Mammary epithelial cell (primary cell): ENCODE data around the gene PODN.

ENCODE experiments used
- CTCF ChIP-seq, 2 donors: IDR thresholded peaks in 1 of 2; conservative IDR thresholded peaks in 1 of 2; 2 replicates each; pipeline ENCODE4 v1.5.1; 2011 to 2012; ENCODE audit warnings: inconsistent platforms in 2 of 2, low read length in 2 of 2, mild to moderate bottlenecking in 2 of 2, control low read depth in 1 of 2, low read depth in 1 of 2; ENCODE audit not compliant: insufficient read depth in 1 of 2; ENCODE audit errors: extremely low read depth in 1 of 2
- EZH2 ChIP-seq: IDR thresholded peaks from 2 replicates; pipeline ENCODE4 v1.6.1; 2012; ENCODE audit warnings: low read length, inconsistent platforms, borderline replicate concordance

GRCh38 chr1:53122201-53122885 is 60.3 kb downstream of the PODN start:
- TF ChIP-seq CTCF (conservative IDR thresholded peaks at IDR 0.05 in 1 of 2, IDR thresholded peaks at IDR 0.05 in 1 of 2; ENCODE audit: extremely low read depth in 1 of 2, insufficient read depth in 1 of 2, low read depth in 1 of 2, low read length in 2 of 2) (no peak), EZH2 (no peak)
